GM19238 (cell line): Measurements from ENCODE around the gene HPGD.

ENCODE experiments used
- DNase-seq: peaks from one replicate; pipeline ENCODE4 v3.0.0; 2011; ENCODE audit warnings: low spot score; ENCODE audit not compliant: insufficient read length

The HPGD gene

DNA sequence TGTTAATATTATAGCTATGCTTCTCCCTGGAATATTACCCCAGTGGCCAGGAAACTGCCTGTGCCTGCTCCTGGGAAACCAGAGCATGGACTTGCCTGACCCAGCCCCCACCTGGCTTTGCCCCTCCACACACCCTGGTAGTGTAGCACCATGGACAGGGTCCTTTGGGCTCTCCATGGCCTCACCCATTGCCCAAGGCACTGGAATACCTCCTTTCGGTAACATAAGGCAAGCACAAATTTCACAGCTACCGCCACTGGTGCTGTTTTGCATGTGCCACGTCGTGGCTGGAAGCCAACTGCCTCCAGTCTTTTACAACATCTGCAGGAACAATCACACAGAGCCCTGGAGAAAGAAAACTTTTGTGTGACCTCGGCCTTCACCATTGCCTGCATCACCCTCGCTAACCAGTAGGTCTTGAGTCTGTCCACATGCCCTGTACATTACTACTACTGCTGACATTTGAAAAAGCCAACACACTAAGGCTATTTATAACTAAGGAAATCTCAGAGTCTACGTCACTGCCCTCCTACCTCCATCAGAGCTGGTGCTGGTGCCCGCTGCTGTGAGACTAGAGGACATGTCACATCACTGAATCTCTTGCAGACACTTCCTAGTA is 47.7 kb downstream of the HPGD start:
- DNase-seq = no peak

DNA sequence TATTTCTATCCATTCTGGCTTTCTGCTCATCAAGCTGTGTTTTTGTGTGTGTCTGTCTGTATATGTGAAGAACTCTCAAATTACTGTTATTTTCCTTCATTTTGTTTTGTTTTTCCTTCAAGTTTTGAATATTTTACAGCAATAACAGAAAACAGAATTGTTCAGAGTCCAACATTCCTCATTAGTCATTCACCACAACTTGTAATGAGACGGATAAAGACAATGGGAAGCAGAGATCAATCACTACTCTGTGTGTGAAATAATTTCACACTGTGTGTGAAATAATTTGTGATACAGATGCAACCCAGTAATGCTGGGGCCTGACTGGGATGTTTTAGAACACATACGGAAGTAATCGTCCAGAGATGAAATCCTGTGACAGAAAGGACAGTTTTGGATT is 55.2 kb downstream of the HPGD start:
- DNase-seq = no peak

DNA sequence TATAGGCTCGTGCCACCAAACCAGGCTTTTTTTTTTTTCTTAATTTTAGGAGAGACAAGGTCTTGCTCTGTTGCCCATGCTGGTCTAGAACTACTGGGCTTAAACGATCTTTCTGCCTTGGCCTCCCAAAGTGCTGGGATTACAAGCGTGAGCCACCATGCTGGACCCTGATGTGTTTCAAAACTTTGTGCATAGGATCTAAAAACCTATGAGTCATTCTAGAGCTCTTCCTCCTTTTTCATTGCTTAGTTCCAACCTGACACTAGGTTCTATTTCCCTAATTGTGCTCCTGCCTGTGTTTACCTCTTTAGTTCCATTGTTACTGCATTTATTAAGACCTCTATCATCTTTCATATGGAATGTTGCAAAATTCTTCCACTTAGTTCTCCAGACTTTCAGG is 57.3 kb downstream of the HPGD start:
- DNase-seq = no peak

DNA sequence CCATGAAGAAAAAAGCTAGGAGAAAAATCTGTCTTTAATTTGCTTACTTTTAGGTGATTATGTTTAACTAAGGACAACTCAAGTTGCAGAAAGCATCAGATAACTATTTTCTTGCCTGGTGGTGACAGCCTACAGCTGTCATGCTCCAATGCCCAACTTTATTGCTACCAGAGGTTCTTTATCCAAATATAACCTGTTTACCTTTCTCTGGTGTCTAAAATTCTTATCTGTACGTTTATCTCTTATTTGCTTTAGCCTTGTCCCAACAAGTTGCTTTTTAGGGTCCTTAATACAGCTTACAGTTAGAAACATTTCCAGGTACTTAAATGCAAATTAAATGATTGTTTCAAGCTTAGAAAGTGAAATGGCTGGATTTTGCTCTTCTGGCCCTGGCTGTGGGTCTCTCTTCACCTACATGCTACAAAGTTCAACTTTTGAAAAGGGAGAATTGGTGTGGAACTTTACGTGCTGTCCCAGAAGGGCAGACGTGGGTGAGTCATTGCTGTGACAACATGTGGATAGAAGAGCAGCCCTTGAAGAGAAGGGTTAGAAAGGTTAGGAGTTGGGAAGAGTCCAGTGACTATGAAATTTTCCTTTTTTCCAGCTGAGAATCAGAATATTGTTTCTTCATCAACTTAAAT is 60.7 kb downstream of the HPGD start:
- DNase-seq = no peak

DNA sequence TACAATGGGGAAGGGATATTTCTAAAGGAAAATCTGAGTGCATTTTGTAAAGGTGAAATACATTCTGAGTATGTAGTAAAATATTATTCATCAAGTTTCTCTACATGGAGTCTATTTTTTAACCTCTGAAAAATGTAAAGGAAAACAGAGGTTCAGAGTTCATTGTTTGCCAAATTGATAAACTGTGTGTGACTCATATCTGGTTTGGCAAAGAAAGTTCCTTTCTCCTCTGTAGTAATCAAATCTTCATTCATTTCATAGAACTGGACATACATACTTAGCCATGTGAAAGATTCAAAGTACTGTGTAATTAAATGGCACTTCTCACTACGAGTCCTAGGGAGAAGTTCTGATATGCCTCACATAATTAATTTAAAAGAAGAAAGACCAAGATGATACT is 61.6 kb downstream of the HPGD start:
- no peak for DNase-seq

DNA sequence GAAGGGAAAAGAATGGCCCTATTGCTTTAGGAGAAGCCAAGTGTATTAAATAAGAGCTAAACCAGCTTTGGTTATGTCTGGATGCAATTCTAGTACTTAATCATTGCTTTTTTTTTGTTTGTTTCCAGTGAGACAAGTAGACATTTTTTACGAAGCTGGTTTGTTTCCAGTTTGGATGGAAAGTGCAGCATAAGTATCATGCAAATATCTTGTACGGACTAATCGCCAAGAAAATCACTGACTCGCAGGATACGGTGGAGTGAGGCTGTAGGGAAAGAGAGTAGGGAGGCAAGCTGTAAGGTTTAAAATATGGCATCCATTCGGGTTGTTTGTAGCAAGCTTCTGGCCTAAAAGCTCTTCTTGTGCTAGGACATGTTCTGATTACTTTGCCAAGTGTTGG is 64.8 kb downstream of the HPGD start:
- DNase-seq = no peak

DNA sequence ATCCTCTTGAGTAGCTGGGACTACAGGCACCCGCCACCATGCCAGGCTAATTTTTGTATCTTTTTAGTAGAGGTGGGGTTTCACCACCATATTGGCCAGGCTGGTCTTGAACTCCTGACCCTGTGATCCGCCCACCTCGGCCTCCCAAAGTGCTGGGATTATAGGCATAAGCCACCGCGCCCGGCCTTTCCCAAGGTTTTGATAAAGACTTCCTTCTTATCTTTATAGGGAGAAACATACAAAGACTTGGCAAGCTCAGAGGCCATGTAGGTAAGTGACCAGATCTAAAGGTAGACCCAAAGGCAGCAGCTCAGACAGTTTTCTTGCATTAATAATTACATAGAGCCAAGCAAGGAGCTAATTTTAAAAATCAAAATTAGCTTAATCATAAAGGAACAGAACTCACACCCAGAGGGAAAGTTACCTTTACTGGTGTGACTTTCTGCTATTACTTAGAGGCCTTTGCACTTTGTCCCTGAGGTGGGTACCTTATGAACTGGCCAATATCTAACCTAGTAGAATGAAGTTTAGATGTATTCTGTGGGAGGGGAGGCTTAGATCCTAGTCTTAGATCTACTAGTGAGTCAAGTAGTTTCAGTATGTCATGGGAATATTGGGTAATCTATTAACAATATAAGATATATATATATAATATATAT is 67.3 kb downstream of the HPGD start:
- DNase-seq = no peak

DNA sequence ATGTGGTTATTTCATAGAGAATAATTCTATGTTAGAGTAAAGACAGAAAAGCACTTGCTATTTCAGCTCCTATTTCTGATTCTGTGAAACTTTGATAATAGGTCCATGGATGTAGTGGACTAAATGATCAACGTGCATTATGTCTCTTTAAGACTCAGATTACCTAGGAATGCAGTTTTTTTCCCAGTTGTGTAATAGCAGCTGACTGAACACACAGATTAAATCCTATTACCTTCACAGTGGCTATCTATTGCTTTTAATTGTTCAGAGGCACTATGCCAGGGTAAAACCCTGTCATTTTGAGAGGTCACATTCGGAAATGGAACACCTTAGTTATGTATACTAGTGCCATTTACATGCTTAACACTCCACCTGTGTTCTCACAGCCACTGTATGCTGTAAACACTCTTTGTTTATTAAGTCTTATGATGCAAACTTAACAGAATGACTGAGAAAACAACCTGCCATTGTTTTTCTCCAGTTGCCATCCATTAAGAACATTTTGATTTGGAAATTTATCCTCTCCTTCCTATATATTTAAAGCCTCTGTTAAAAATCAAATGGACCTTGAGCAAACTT is 70.5 kb downstream of the HPGD start:
- no peak for DNase-seq

DNA sequence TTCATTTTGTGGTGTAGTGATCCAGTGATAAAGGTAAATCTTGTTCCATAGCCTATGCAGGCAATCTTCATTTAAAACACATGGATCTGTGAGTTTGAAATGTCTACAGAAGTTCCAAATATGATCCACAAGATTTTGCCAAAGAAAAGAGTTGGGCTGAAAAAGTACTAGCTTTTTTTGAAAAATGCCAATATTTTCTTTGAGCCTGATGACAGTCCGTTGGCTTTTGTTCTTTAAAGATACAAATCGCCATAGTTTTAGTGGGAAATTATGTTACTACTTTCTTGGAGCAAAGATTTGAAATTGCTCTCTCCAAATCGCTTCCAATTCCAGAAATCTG is 71.5 kb downstream of the HPGD start:
- DNase-seq = no peak

DNA sequence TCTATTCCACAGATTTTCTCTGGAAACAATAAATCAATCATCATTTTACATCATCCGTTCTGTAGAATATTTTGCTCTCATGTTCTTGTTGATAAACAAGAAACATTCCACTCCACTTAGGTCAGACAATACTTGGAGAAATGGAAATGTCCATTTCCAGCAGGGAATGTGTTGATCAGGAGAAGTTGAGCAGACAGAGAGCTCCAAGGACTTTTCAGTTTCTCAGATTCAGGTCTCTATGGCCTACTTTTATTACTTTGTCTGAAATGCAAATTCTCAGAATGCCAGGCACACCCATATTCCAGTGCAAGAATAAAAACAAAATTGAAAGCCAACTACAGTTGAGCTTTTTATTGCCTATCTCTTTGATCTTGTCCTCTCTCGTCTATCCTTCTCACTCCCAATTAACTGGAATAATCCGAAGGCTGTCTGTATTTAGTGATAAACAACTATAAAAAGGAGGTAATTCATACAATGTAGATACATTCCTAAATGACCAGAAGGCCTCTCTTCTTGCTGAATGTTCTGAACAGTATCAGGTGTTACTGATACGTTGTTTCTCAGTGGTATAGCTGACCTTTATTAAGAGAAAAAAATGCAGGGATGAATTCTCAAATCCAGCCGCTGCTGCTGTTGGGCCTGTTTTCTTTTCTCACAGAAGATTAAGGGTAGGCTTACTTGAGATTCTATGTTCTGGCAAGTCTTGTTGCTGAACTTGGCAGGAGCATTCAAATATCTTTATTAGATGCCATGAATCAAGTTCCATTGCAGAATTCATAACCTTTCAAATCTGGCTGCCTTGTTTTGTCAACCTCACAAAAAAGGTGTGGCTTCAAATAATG is 72.1 kb downstream of the HPGD start:
- no peak for DNase-seq

DNA sequence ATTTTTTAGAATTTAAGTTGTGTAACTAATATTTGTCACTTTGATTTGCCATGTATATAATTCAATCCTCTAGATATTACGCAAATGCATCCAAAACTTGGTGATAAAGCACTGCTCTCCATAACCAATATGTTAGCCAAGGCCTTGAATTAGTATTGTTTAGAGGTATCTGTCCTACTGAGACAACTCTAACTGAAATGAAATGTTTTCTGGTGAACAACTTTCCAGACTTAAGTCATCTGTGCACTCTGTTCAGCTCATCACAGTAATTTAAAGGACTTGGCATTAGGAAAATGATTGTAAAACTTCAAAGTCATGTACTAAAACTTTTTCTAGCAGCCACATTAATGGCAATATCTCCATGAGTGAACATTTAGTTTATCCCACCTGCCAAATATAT is 73.1 kb downstream of the HPGD start:
- no peak for DNase-seq

DNA sequence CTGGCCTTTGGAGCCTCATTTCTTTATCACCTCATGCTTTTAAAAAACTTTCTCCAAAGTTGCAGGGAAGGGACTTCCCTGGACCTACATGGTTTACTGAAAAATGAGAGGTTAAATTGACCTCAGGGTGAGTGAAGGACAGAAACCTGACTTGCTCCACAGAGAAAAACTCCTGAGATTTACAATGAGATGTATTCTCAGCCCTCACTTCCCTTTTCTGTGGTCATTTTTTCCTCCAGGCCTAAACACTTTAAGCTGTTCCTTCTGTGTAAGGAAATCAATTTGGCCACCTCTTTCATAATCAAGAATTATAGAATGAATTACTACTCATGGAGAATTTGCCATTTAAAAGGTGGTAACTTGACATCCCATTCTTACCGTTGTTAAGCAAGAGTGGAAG is 77.9 kb downstream of the HPGD start:
- DNase-seq = no peak
